ENCODE measurements around the gene KANK2. TPM values are rescaled to one million over a fixed set of nuclear protein-coding genes. Genes with fewer than 3 reads are reported as not detected.
A peak's percentile ranks its signal among the peaks of the same experiment; 100 is the strongest.

KANK2 gene
- total and polyA plus RNA-seq, 2 of the 8 experiments (the other 6 are each of a cell fraction or from before 2014, with no cell fraction given), result 25.2 to 42.3 TPM

DNA sequence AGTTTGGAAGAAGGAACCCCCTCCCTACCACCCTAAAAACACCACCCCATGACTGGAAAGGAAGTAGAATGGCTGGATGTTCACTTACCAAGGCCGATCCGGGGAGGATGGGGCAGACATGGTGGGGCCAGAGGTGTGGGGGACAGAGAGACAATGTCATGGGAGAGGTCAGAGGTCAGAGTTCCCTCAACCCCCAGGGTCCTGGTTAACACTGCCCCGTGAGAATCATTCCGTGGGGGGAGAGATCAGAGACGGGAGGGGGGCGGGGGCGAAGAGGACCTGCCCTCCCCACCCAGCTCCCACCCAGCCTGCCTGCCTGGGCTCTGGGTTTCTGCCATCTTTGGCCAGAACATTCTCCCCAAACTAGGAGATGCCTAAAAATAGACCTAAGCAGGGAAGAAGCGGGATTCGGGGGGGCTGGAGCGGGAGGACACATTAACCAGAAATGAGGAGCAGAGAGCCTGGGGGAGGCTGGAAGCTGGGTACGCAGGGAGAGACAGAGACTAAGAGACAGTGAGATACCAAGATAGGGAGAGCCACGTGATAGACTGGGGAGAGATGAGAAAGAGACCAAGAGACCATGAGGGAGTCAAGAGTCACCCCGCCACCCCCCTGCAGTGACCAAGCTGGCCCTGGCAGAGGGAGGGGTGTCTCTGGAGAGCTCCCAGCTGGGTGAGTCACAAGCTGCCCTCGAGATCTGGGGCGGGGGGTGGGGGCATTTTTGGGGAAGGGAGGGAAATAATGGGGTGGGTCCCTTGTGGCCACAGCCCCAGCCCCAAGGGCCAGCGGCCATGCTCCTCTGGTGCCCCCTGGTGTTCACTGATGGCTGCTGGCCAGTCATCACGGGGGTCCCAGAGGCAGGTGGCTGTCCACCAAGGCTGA, 6.1 kb upstream of the KANK2 start (continued):
- TF ChIP-seq, protein P1, sequence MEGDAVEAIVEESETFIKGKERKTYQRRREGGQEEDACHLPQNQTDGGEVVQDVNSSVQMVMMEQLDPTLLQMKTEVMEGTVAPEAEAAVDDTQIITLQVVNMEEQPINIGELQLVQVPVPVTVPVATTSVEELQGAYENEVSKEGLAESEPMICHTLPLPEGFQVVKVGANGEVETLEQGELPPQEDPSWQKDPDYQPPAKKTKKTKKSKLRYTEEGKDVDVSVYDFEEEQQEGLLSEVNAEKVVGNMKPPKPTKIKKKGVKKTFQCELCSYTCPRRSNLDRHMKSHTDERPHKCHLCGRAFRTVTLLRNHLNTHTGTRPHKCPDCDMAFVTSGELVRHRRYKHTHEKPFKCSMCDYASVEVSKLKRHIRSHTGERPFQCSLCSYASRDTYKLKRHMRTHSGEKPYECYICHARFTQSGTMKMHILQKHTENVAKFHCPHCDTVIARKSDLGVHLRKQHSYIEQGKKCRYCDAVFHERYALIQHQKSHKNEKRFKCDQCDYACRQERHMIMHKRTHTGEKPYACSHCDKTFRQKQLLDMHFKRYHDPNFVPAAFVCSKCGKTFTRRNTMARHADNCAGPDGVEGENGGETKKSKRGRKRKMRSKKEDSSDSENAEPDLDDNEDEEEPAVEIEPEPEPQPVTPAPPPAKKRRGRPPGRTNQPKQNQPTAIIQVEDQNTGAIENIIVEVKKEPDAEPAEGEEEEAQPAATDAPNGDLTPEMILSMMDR (IDR thresholded peaks at IDR 0.05; ENCODE audit: control extremely low read depth in 1 of 3, insufficient read depth in 1 of 3, low read depth in 1 of 3, low read length in 3 of 3), result peak; percentile 74 to 94 (median 90)
- TF ChIP-seq RFX5 (IDR thresholded peaks at IDR 0.05; ENCODE audit: borderline replicate concordance, low read depth, low read length) (no peak), TBP (IDR thresholded peaks at IDR 0.05; ENCODE audit: low read depth, low read length) (no peak), CHD2 (IDR thresholded peaks at IDR 0.05; ENCODE audit: low read length) (no peak), CREB1 (IDR thresholded peaks at IDR 0.05) (peak; percentile 40; the same call in 1 of the 2 replicates), NANOG (IDR thresholded peaks at IDR 0.05; ENCODE audit: insufficient read depth, low read depth, low read length, poor library complexity, severe bottlenecking) (no peak), JUND (IDR thresholded peaks at IDR 0.05; ENCODE audit: low read length) (peak; percentile 70; the same call in 1 of the 2 replicates), TCF12 (IDR thresholded peaks at IDR 0.05; ENCODE audit: low read depth, low read length) (peak; percentile 67; the same call in 1 of the 2 replicates), YY1 (IDR thresholded peaks at IDR 0.05; ENCODE audit: low read depth, low read length) (peak; percentile 72; the same call in 1 of the 2 replicates)

Data from H1 (cell line).